Upper lobe of right lung (tissue), 1 donor: ENCODE measurements around the gene SPATS2. TPM values are rescaled to one million over a fixed set of nuclear protein-coding genes. Genes with fewer than 3 reads are reported as not detected.

Experiments
- ATAC-seq: fragments of 200-7000 bp; cut with Tn5 transposase; one replicate; pipeline ENCODE4 v1.9.1; 2020; ENCODE audit warnings: mild to moderate bottlenecking, moderate library complexity
- DNase-seq: peaks from one replicate; pipeline ENCODE4 v3.0.0-alpha.2; 2020
- H3K27ac ChIP-seq: fragments of 200-600 bp; one replicate; pipeline ENCODE4 v1.8.0; 2022
- H3K27me3 ChIP-seq: fragments of 200-600 bp; one replicate; pipeline ENCODE4 v1.8.0; 2022; ENCODE audit warnings: mild to moderate bottlenecking
- H3K36me3 ChIP-seq: fragments of 200-600 bp; one replicate; pipeline ENCODE4 v1.8.0; 2022
- H3K4me1 ChIP-seq: fragments of 200-600 bp; one replicate; pipeline ENCODE4 v1.8.0; 2022
- H3K4me3 ChIP-seq: fragments of 200-600 bp; one replicate; pipeline ENCODE4 v1.8.0; 2022; ENCODE audit warnings: mild to moderate bottlenecking
- H3K9me3 ChIP-seq: fragments of 200-600 bp; one replicate; pipeline ENCODE4 v1.8.0; 2022
- intact Hi-C: fragments of 100-400 bp; cut with DNase I; formaldehyde crosslinking; loops from one replicate; pipeline ENCODE4 v1.11.0; 2022
- total RNA-seq: library from RNA; stranded (reverse); fragmentation: NEBNext Ultra II Directional; extraction: Animal tissue kit (Norgen Biotek cat#: 25700); gene quantifications from one replicate; pipeline ENCODE4 v1.2.1, GENCODE V29; 2021
- TF ChIP-seq, protein P1 (sequence below): fragments of 200-600 bp; IDR thresholded peaks from one replicate; pipeline ENCODE4 v1.8.0; 2022; ENCODE audit warnings: antibody characterized with exemption
- donor health status: DM: no; HTN: yes; CAD: no; lungs with severe emphysema.

Gene SPATS2
- total RNA-seq, 1 donor from 2014 or later: 12.6 TPM

GRCh38 chr12:49342914-49343731, 24.1 kb upstream of the SPATS2 start:
- Histone ChIP-seq H3K9me3 (no peaks in the 10 kb centered on the region), H3K36me3 (no peaks in the 10 kb centered on the region), H3K4me1 (peaks cover 47% of the 10 kb centered on the region), H3K4me3 (peak overlapping the region; percentile 42), H3K27ac (no peak overlapping the region), H3K27me3 (peaks cover 70% of the 10 kb centered on the region)
- TF ChIP-seq, protein P1, sequence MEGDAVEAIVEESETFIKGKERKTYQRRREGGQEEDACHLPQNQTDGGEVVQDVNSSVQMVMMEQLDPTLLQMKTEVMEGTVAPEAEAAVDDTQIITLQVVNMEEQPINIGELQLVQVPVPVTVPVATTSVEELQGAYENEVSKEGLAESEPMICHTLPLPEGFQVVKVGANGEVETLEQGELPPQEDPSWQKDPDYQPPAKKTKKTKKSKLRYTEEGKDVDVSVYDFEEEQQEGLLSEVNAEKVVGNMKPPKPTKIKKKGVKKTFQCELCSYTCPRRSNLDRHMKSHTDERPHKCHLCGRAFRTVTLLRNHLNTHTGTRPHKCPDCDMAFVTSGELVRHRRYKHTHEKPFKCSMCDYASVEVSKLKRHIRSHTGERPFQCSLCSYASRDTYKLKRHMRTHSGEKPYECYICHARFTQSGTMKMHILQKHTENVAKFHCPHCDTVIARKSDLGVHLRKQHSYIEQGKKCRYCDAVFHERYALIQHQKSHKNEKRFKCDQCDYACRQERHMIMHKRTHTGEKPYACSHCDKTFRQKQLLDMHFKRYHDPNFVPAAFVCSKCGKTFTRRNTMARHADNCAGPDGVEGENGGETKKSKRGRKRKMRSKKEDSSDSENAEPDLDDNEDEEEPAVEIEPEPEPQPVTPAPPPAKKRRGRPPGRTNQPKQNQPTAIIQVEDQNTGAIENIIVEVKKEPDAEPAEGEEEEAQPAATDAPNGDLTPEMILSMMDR: no peak
- DNase-seq: peak; percentile 64
- intact Hi-C loops: loop anchor here (10.0 kb wide), 1 partner anchor 58 kb away; no protein-coding TSS in a partner anchor
- no peak for ATAC-seq

- DNase-seq: no peak
- H3K4me3 ChIP-seq: no peak overlapping the region
- intact Hi-C loops: loop anchor here (10.0 kb wide), 1 partner anchor 60 kb away; no protein-coding TSS in a partner anchor
- H3K9me3 ChIP-seq: no peaks in the 10 kb centered on the region
- peaks cover 76% of the 10 kb centered on the region for H3K27me3 ChIP-seq
- TF ChIP-seq, protein P1: no peak
- H3K36me3 ChIP-seq: no peaks in the 10 kb centered on the region
- peaks cover 49% of the 10 kb centered on the region for H3K4me1 ChIP-seq
- no peak for ATAC-seq
- H3K27ac ChIP-seq: no peak overlapping the region
These were observed 22.7 kb upstream of the SPATS2 start for GRCh38 chr12:49344486-49345050.

DNA sequence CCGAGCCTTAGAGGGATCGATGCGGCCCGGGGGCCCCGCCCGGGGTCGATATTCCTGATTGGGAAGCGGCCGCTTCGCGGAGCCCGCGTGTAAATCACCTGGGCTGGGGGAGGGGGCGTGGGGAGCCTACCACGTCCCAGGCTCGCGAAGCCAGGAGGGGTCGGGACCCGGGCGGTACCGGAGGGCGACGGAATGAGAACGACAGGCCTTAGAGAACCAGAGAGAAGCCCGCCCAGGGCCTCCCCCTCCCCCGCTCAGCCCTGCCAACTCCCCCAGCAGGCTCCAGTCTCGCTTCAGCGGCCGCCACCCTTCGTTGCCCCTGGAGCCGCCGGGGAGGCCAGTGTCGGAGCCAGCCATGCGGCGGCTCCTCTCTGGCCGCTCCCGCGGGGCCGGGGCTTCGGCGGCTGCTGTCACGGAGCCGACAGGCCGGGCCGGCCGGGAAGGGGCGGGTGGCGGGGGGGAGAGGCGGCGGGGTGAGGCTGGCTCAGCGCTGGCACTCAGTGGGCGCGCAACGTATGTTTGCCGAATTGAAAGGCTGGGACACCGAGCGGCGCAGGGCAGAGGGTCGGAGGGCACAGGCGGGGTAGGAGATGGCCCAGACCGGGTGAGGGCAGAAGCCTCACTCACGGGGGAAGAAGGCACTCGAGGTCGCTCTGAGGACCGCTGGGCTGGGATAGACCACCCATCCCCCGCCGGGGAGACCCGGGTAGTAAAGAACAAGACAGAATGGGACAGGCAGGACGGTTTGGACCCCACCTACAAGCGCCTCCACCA, 22.0 kb upstream of the SPATS2 start:
- no peaks in the 10 kb centered on the region for H3K36me3 ChIP-seq
- H3K4me1 ChIP-seq: peaks cover 49% of the 10 kb centered on the region
- TF ChIP-seq, protein P1: no peak

GRCh38 chr12:49345825-49346658, 21.2 kb upstream of the SPATS2 start:
- intact Hi-C loops: loop anchor here (10.0 kb wide), 1 partner anchor 61 kb away; no protein-coding TSS in a partner anchor
- ATAC-seq: no peak
- H3K9me3 ChIP-seq: no peaks in the 10 kb centered on the region
- peak overlapping the region; percentile 19 for H3K4me3 ChIP-seq
- peak; percentile 52 for DNase-seq
- peaks cover 83% of the 10 kb centered on the region for H3K27me3 ChIP-seq
- TF ChIP-seq, protein P1: no peak
- H3K36me3 ChIP-seq: no peaks in the 10 kb centered on the region
- peaks cover 49% of the 10 kb centered on the region for H3K4me1 ChIP-seq
- no peak overlapping the region for H3K27ac ChIP-seq

More for the DNA sequence above, 22.0 kb upstream of the SPATS2 start:
- DNase-seq (peak; percentile 70), ATAC-seq (no peak)
- no peak overlapping the region for H3K27ac ChIP-seq
- peaks cover 76% of the 10 kb centered on the region for H3K27me3 ChIP-seq
- intact Hi-C loops: loop anchor here (10.0 kb wide), 1 partner anchor 60 kb away; no protein-coding TSS in a partner anchor
- peak overlapping the region; percentile 19 for H3K4me3 ChIP-seq
- H3K9me3 ChIP-seq: no peaks in the 10 kb centered on the region
